ELR (cell line): Measurements from ENCODE around the gene RETREG2.

ENCODE experiments used
- DNase-seq: peaks from one replicate; pipeline ENCODE4 v3.0.0-alpha.2; 2015; ENCODE audit warnings: low read depth

Gene RETREG2

DNA sequence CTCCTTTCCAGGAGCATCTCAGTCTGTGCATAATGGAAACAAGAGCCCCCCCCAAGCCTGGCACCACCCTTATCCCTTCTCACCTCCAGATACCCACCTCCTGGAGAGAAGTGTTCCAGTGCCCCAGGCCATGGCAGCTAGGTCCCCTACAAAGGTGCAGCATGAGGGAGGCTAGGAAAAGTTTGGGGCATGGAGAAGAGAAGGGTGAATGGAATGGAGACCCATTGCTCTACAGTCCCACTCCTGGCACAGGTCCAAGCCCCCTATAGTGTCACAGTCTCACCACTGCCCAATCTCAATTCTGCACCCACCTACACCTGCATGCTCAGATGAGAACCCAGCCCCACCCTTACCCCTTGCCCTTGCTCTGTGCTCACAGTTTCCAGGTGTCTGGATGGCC, 9.1 kb upstream of the RETREG2 start:
- no peak for DNase-seq

DNA sequence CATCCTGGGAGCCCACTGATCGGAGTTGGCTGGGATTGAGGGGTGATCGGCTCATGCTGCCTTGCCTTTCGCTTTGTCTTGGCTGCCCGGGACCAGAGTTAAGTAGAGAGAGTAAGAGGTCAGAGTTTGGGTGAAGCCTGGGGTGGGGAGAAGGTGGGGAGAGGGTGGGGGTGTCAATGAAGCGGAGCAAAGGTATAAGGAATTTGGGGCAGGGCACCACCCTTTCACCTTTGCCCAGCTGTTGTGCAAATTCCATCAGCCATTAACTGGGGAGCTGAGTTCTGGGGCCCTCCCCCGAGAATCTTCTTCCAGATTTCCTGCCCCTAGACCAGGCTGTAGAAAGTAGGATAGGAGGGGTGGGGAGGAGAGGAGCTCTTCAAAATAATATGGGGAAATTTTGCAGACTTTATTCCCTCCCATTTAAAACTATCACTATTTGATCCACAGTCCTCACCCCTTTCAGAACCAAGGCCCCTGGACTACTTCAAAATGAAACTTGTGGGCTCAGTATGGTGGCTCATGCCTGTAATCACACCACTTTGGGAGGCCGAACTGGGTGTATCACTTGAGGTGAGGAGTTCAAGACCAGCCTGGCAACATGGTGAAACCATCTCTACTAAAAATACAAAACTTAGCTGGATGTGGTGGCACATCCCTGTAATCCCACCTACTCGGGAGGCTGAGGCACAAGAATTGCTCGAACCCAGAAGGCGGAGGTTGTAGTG, 8.0 kb upstream of the RETREG2 start, which contains the start of gene SLC23A3:
Gene SLC23A3 (minus strand): TSS at position 100 of the 725 bp plus-strand sequence. CDS start 45 bp downstream, at position 55.
- DNase-seq: no peak

DNA sequence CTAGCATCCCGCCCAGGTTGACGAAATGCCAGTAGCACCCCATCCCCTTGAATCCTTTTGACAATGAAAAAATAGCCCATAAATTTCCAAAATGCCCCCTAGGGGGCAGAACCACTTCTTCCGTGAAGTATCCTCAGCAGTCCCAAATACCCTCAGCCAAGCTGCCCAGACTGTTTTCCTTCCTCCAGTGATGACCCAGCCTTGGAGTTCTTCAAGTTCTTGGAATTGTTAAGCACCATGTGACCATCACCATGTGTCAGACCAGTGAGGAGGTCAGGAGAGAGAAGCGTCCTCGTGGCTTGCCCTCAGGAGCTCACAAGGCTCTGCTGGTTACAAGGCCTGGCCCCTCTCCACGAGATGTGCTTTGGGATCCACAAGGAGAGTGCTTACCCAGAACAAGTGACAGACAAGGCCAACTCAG, 6.8 kb upstream of the RETREG2 start:
- peak; percentile 76 for DNase-seq

DNA sequence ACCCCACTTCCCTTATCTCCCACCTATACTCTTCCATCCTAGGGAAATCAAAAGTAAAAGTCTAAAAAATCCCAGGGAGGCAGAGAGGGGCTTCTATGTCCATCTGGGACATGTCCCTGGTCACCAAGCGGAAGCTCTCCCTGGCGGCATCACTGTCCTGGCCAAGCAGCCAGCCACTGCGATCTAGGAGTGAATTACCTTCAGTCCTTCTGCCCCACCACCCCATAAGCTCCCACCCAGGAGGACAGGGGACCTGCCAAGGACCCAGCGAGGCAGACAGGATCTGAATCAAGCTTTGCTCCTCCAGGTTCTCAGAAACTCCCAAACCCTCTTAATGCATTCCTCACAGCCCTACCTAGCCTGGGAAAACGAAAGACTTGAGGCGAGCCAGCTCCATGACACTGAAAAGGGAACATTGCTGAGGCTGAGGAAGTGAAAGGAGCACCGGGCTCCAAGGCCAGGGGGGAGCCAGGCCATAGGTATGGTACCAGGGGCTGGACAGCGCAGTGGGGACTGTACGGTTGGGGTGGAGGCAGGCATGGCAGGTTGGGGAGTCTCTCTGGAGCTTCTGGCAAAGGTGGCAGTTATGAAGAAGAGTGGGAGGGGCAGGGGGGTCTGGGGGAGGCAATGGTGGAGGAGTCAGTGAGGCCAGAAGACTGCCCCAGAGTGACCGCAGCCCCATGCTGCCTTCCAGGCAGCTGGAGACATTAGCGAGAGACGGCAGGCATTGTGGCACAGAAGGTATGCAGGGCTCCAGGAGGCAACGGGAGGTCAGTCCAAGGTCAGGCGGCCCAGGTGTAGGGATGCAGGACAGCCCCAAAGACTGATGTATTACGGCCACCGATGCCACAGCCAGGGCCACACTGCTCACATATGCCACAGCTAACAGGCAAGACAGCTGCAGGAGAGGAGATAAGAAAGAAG, 5.6 kb upstream of the RETREG2 start:
- DNase-seq: no peak

DNA sequence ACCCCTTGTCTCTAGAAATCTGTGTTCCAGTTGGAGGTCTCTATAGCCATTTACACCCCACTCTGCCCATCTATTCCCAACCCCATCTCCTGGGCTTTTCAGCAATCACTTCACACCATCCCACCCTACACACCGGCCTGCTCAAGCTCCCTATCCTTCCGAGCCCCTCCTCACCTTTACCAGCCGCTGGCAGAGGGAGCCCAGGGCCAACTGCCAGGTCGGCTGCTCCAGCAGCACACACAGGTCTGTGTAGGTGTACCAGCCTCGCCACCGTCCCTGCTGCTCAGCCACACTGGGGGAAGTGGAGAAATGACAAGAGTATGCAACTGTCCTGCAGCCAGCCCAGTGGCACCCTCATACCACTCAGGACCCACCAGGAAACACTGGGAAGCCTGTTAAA, 4.9 kb upstream of the RETREG2 start:
- DNase-seq: no peak

DNA sequence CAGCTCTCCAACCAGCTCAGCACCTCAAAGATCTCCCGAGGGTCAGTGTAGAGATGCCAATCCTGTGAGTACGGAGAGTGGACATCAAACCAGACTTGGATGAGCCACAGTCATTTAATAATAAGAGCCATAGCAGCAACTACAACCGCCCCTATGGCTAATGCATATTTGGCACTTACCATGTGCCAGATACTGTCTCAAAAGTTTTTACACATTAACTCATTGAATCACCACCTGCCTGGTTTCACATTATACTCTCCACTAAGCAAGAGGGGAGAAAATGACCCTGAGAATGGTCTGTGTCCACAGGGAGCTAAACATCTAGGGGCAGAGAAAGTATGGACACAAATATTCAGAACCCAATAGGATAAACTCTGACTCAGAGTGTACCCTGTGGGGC, 3.9 kb upstream of the RETREG2 start:
- no peak for DNase-seq

DNA sequence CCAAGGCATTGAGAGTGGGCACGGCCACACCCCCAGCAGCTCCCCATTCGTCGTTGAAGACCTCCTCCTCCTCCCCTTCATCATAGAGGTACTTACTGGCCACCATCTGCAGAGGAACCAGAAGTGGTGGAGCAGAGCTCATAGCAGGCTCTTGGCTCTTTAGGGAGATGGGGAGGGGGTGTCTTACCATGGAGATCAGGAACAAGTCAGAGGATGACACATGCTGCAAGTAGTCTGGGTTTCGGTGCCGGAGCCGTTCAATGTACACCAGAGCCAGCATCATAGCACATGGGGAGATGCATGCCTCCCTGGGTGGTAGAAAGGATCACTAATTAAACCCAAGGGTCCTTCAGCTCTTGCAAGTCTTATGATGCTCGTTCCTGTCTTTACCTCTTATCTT, 3.3 kb upstream of the RETREG2 start:
- DNase-seq: no peak

DNA sequence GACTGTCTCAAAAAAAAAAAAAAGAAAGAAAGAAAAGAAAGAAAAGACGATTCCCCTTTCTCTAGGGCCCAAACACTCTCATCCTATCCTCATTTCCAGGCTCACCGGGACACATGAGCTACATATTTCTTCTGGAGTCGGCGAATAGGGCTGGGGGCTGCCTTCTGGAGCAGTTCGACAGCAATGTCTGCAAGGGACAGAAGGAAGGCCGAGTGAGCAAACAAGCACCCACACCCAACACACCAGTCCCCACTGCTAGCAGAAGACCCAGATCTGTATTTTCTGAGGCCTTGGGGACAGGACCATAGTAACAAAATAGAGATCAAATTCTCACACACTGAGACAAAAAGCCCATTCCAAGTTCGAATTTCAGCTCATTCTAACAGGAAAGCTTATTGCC, 2.6 kb upstream of the RETREG2 start:
- DNase-seq: no peak

DNA sequence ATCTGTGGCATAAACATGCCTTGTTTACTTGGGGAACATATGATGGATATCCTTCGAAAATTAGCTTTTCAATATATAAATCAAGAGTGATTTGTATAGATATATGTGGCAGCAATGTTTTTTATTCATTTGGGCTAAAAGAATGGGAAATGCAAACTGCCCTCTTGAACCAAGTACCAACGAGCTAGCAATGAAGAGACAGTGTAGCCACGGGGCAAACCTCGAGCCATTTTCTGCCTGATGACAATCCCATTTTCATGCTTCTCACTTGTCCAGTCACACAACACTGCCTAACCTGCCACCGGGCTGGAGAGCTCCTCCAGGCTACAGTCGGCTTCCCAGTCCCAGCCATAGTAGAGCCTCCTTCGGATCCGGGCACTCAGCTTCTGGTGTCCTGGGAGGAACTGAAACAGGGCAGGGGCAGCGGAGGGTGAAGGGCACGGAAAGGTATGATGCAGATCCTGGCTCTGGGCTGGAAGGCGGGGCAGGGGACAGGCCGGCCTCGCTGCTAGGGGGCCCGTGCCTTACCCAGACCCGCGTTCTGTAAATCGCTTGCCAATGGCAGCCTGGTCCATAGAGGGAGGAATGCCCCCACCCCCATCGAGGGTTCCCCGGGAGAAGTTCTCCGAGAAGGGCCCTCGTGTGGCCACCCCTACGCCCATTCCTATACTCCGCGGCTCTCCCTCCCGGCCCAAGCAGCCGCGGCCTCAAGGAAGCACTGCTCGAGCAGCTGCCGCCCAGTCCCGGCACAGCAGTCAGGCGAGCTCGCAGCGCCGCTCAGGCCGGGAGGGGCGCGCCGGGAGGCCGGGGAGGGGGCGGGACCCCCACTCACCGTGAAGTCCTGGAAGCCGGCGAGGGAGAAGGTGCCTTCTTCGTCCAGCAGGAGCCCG, 1.9 kb upstream of the RETREG2 start:
- peak; percentile 55 for DNase-seq

DNA sequence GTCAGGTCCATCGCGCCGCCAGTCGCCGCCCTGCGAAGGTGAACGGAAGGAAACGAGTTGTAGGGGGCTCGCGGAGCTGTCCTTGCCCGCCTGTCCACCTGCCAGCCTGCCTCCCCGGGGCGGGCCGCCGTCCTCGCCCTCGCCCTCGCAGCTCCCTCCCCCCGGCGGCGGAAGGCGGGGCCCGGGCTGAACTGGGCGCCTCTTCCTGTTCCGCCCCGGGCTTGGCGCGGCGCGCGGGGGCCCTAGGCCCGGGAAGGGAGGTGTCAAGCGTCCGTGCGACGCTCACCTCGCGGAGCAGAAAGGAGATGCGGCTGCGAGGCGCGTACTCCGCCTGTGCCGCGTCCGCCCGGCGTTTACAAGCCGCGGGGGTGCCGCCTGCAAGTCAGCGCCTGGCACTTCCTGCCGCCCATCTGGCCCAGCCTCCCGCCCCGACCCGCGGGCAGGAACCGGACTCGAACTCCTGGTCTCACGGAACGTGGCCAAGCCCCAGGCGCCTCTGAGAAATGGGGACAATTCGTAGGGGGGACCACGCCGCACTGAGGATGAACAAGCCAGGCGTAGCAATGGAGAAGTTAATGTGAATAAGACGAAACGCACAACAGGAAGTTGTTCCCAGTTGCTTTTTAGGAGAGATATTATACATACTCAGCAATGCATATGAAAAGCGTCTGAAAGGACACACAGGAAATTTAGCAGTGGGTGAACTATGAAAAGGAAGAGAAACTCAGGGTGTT, 1.1 kb upstream of the RETREG2 start, which contains the start of gene CNPPD1:
Gene CNPPD1 (minus strand): TSS at position 108 of the 734 bp plus-strand sequence. CDS start 97 bp downstream, at position 11.
- peak; percentile 86 for DNase-seq

DNA sequence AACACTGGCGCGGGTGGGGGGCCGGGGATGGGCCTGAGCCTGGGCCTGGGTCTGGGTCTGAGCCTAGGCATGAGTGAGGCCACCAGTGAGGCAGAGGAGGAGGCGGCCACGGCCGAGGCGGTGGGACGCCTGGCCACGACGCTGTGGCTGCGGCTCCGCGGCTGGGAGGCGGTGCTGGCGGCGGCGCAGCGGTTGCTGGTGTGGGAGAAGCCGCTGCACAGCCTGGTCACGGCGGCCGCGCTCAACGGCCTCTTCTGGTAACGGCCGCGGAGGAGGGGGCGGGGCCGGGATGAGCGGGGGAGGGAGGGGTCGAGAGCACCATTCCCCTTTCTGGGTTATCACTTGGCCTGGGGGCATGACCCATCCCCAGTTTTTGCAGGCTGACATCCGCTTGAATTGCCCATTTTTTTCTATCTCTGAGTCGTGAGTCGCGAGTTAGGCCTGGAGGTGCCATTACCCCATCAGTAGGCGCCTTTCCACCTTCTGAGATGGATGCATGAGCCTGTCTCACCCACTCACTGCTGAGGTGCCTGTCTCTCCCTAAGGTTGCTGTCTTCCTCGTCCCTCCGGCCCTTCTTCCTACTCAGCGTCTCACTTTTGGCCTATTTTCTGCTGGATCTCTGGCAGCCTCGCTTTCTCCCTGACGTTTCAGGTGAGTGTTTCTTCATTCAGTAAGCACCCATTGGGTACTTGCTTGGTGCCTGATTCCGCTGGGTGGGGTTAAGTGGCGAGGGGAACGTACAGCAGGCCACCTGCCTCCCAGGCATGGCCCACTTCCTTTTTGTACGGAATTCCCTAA, 501 bp downstream of the RETREG2 start:
- peak; percentile 51 for DNase-seq

DNA sequence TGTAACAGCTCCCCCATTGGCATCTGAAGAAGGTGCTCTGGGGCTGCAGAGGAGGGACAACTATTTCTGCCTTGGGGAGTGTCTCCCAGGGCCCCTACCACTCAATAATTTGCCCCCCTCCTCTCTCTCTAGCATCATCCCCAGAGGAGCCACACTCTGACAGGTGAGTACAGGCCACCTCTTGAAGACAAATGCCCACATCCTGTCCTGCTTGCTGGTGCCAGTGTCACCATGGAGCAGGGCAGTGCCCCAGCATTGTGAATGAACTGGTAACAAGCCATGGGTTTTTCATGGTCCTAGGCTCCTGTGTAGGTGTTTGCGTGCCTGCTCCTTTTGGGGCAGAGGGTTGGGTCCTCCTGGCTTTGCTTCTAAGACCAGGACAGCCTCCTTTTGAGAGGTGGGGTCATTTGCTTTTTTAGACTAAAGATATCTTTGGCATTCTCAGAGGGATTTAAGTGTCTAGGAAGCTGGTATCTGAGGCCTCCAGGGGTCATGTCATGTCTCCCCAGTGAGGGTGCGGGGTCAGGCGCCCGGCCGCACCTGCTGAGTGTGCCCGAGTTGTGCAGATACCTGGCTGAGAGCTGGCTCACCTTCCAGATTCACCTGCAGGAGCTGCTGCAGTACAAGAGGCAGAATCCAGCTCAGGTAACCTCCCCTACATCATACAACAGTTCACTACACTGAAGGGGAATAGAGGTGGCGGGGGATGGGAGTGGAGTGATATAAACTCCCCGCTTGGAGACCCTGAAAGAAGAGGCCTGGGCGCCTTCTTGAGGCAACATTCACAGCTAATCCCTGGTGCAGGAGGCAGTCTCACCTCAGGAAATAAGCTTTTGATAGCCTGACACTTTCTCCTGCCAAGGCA, 1.8 kb downstream of the RETREG2 start:
- no peak for DNase-seq

DNA sequence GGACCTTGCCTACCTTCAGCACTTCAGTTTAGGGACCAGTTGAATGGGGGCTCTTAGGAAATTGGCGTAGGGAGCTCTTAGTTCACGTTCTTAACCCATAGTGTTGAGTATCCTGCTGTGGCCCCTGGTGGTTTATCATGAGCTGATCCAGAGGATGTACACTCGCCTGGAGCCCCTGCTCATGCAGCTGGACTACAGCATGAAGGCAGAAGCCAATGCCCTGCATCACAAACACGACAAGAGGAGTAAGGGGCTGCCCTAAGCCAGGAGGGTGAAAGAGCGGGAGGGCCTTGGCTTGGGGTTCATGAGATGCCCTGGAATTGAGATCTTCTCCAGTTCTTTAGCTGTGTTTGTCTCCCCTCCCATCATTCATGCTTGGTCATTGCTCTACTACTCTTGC, 2.9 kb downstream of the RETREG2 start:
- no peak for DNase-seq

DNA sequence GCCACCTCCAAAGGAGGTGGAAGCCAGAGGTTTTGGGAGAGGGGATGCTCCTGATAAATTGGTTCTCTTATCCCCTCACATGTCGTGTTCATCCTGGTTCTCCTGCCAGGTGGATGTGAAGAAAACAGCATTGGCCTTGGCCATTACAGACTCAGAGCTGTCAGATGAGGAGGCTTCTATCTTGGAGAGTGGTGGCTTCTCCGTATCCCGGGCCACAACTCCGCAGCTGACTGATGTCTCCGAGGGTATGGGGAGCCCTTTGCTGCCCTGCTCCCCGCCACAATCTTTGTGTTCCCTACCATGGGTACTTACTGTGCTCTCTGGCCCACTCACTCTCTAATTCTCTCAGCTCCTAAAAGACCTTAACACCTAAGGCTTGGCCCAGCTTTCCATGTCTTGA, 3.5 kb downstream of the RETREG2 start:
- DNase-seq: no peak

DNA sequence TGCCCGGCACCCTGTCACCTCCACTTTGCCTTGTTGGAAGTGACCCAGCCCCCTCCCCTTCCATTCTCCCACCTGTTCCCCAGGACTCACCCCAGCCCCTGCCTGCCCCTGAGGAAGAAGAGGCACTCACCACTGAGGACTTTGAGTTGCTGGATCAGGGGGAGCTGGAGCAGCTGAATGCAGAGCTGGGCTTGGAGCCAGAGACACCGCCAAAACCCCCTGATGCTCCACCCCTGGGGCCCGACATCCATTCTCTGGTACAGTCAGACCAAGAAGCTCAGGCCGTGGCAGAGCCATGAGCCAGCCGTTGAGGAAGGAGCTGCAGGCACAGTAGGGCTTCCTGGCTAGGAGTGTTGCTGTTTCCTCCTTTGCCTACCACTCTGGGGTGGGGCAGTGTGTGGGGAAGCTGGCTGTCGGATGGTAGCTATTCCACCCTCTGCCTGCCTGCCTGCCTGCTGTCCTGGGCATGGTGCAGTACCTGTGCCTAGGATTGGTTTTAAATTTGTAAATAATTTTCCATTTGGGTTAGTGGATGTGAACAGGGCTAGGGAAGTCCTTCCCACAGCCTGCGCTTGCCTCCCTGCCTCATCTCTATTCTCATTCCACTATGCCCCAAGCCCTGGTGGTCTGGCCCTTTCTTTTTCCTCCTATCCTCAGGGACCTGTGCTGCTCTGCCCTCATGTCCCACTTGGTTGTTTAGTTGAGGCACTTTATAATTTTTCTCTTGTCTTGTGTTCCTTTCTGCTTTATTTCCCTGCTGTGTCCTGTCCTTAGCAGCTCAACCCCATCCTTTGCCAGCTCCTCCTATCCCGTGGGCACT, 4.5 kb downstream of the RETREG2 start:
- no peak for DNase-seq

DNA sequence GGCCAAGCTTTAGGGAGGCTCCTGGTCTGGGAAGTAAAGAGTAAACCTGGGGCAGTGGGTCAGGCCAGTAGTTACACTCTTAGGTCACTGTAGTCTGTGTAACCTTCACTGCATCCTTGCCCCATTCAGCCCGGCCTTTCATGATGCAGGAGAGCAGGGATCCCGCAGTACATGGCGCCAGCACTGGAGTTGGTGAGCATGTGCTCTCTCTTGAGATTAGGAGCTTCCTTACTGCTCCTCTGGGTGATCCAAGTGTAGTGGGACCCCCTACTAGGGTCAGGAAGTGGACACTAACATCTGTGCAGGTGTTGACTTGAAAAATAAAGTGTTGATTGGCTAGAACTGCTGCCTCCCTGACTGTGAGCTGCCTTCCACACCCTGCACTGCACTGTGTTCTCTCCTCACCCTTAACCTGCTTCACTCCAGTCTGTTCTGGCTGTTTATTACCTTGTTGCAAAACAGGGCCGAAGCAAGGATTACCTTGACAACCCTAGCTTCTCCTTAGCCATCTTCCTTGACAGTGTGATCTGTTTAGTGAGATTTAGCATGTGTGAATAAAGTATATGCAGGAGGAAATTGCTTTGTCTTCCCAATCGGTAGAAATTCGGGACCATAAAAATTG, 5.2 kb downstream of the RETREG2 start:
- DNase-seq: no peak

DNA sequence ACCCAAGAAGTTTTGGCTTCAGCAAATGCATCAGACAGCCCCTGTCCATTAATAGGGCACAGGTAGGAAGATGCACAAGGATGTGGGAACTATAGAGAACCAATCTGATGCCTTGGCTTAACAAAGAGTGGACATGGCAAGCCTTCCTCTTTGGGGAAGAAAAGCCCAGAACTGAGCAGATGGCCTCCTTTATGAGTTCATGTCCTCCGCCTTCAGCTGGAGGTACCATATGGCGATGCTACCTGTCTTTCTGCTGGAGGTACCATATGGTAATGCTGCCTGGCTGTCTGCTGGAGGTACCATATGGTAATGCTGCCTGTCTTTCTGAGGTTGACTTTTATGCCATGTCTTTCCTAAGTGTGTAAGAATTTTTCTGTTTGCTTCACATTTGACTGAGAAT, 6.0 kb downstream of the RETREG2 start:
- DNase-seq: no peak
